Fibroblast of pulmonary artery (primary cell): ENCODE measurements around the gene NSMCE3.

Source experiments
- DNase-seq: peaks from one replicate; pipeline ENCODE4 v3.0.0-alpha.2; 2010; ENCODE audit warnings: low read depth
- H3K4me3 ChIP-seq: replicated peaks from 2 replicates; pipeline ENCODE4 v1.5.1; 2011; ENCODE audit warnings: low read depth, mild to moderate bottlenecking, control low read depth, low read length, moderate library complexity
- CTCF ChIP-seq: IDR thresholded peaks from 2 replicates; pipeline ENCODE4 v1.5.1; 2011; ENCODE audit warnings: mild to moderate bottlenecking, control low read depth, low read length, inconsistent platforms; ENCODE audit errors: missing control alignments

Gene NSMCE3

GRCh38 chr15:29222129-29222853, 47.3 kb downstream of the NSMCE3 start:
- H3K4me3 ChIP-seq: no peak overlapping the region
- no peak for TF ChIP-seq CTCF
- no peak for DNase-seq

GRCh38 chr15:29220852-29221251, 48.8 kb downstream of the NSMCE3 start:
- TF ChIP-seq CTCF: no peak
- no peak for DNase-seq
- H3K4me3 ChIP-seq: no peak overlapping the region

- no peak for TF ChIP-seq CTCF
- no peak for DNase-seq
- no peak overlapping the region for H3K4me3 ChIP-seq
These were observed 52.7 kb downstream of the NSMCE3 start for GRCh38 chr15:29216955-29217354.
